K562 (cell line): ENCODE measurements around the gene RARRES1. TPM values are rescaled to one million over a fixed set of nuclear protein-coding genes. Genes with fewer than 3 reads are reported as not detected.

Experiments
- DACH1 ChIP-seq: fragments of 450-650 bp; IDR thresholded peaks from 2 replicates; pipeline ENCODE4 v1.6.1; 2018; ENCODE audit not compliant: partially characterized antibody
- FOXK2 ChIP-seq, 2 experiments: fragments of 450-650 bp; IDR thresholded peaks in 1 of 2; conservative IDR thresholded peaks in 1 of 2; 2 replicates each; pipeline ENCODE4 v1.6.1; 2016; ENCODE audit warnings: low read depth in 2 of 2, mild to moderate bottlenecking in 1 of 2
- HNRNPL ChIP-seq: fragments of 200-400 bp; formaldehyde crosslinking; IDR thresholded peaks from 2 replicates; pipeline ENCODE4 v1.6.1; 2017; ENCODE audit warnings: low read depth, mild to moderate bottlenecking, low read length
- JUND ChIP-seq, 2 experiments: IDR thresholded peaks; 2 replicates in 1 of 2; 3 replicates in 1 of 2; pipeline ENCODE4 v1.6.1; 2011; ENCODE audit warnings: borderline replicate concordance in 2 of 2, low read depth in 2 of 2, low read length in 2 of 2, improper control_type of control experiment in 1 of 2, missing biosample characterization in 1 of 2, missing genetic modification characterization in 1 of 2, missing genetic modification reagents in 1 of 2
- NBN ChIP-seq: fragments of 450-650 bp; IDR thresholded peaks from 2 replicates; pipeline ENCODE4 v1.6.1; 2016; ENCODE audit warnings: low read depth, mild to moderate bottlenecking
- PRDM10 ChIP-seq: fragments of 450-650 bp; IDR thresholded peaks from 2 replicates; pipeline ENCODE4 v1.6.1; 2018; ENCODE audit not compliant: partially characterized antibody
- SNRNP70 ChIP-seq: fragments of 200-400 bp; formaldehyde crosslinking; optimal IDR thresholded peaks from 2 replicates; pipeline ENCODE3; 2017; ENCODE audit warnings: low read depth, low read length
- SP2 ChIP-seq: IDR thresholded peaks from 2 replicates; pipeline ENCODE4 v1.6.1; 2011; ENCODE audit warnings: mild to moderate bottlenecking, low read depth, low read length, moderate library complexity; ENCODE audit not compliant: poor library complexity, severe bottlenecking; ENCODE audit errors: extremely low read depth
- TCF3 ChIP-seq: sonication (generic); formaldehyde crosslinking; IDR thresholded peaks from 2 replicates; pipeline ENCODE4 v1.4.0; 2020; ENCODE audit warnings: mild to moderate bottlenecking, missing genetic modification reagents
- ZNF77 ChIP-seq: fragments of 250-450 bp; sonication (Bioruptor Pico); IDR thresholded peaks from 2 replicates; pipeline ENCODE4 v1.5.0; 2020
- ZSCAN32 ChIP-seq: fragments of 450-650 bp; formaldehyde crosslinking; IDR thresholded peaks from 2 replicates; pipeline ENCODE4 v1.4.0; 2020; ENCODE audit warnings: mild to moderate bottlenecking, moderate library complexity
- polyA plus RNA-seq, 8 experiments: library from polyadenylated mRNA; depleted of rRNA in 4 of 8; stranded (reverse) in 5 of 8; unstranded in 3 of 8; fragments of >200 nt; fragmentation: Nextera tagmentation in 2 of 8; fragmentation: Illumina TruSeq in 1 of 8; extraction: Ambion mirVana in 2 of 8; extraction: Trizol in 1 of 8; gene quantifications; 2 replicates each; pipeline versions ENCODE4 v1.2.1 to v1.2.3, GENCODE V29; 2011 to 2014; ENCODE audit warnings: inconsistent platforms in 1 of 8, missing spikeins in 1 of 8
- total RNA-seq, 7 experiments: library from RNA; depleted of rRNA in 6 of 7; stranded (reverse); fragments of >200 nt in 6 of 7; fragmentation: Illumina TruSeq in 2 of 7; extraction: Trizol in 2 of 7; gene quantifications; 2 replicates each; pipeline versions ENCODE4 v1.2.1 to v1.2.3, GENCODE V29; 2011 to 2021; ENCODE audit warnings: low replicate concordance in 1 of 7
- TF ChIP-seq, protein P1 (sequence below): fragments of 250-450 bp; sonication (Bioruptor Pico); IDR thresholded peaks from 2 replicates; pipeline ENCODE4 v1.4.0; 2020
- TF ChIP-seq, protein P2 (sequence below): fragments of 450-650 bp; IDR thresholded peaks from 2 replicates; pipeline ENCODE4 v1.7.0; 2016; ENCODE audit warnings: borderline replicate concordance

The RARRES1 gene
- total and polyA plus RNA-seq, 9 of the 15 experiments (the other 6 are each of a cell fraction or from before 2014, with no cell fraction given), result not detected

GRCh38 chr3:158659454-158660237, 72.6 kb downstream of the RARRES1 start (continued):
- TF ChIP-seq, protein P1, sequence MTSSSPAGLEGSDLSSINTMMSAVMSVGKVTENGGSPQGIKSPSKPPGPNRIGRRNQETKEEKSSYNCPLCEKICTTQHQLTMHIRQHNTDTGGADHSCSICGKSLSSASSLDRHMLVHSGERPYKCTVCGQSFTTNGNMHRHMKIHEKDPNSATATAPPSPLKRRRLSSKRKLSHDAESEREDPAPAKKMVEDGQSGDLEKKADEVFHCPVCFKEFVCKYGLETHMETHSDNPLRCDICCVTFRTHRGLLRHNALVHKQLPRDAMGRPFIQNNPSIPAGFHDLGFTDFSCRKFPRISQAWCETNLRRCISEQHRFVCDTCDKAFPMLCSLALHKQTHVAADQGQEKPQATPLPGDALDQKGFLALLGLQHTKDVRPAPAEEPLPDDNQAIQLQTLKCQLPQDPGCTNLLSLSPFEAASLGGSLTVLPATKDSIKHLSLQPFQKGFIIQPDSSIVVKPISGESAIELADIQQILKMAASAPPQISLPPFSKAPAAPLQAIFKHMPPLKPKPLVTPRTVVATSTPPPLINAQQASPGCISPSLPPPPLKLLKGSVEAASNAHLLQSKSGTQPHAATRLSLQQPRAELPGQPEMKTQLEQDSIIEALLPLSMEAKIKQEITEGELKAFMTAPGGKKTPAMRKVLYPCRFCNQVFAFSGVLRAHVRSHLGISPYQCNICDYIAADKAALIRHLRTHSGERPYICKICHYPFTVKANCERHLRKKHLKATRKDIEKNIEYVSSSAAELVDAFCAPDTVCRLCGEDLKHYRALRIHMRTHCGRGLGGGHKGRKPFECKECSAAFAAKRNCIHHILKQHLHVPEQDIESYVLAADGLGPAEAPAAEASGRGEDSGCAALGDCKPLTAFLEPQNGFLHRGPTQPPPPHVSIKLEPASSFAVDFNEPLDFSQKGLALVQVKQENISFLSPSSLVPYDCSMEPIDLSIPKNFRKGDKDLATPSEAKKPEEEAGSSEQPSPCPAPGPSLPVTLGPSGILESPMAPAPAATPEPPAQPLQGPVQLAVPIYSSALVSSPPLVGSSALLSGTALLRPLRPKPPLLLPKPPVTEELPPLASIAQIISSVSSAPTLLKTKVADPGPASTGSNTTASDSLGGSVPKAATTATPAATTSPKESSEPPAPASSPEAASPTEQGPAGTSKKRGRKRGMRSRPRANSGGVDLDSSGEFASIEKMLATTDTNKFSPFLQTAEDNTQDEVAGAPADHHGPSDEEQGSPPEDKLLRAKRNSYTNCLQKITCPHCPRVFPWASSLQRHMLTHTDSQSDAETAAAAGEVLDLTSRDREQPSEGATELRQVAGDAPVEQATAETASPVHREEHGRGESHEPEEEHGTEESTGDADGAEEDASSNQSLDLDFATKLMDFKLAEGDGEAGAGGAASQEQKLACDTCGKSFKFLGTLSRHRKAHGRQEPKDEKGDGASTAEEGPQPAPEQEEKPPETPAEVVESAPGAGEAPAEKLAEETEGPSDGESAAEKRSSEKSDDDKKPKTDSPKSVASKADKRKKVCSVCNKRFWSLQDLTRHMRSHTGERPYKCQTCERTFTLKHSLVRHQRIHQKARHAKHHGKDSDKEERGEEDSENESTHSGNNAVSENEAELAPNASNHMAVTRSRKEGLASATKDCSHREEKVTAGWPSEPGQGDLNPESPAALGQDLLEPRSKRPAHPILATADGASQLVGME (CRISPR knock-in tag), result no peak
- TF ChIP-seq NBN (no peak), HNRNPL (no peak), DACH1 (peak; percentile 42), JUND (IDR thresholded peaks at IDR 0.05; ENCODE audit: borderline replicate concordance, low read depth, low read length) (0 out of 2 replicates have a peak, but pooled peaks have one; percentile 30), JUND (tag; IDR thresholded peaks at IDR 0.05; ENCODE audit: borderline replicate concordance, low read depth, low read length) (no peak; the same call in 2 of the 3 replicates), TCF3 (CRISPR knock-in tag) (peak; percentile 21; the same call in 1 of the 2 replicates), PRDM10 (no peak), SP2 (no peak), ZNF77 (no peak), SNRNP70 (no peak), ZSCAN32 (CRISPR knock-in tag) (no peak), FOXK2 (conservative IDR thresholded peaks at IDR 0.05 in 1 of 2, IDR thresholded peaks at IDR 0.05 in 1 of 2; ENCODE audit: low read depth in 2 of 2) (no peak; a peak in 1 of 4 replicates)
- TF ChIP-seq, protein P2, sequence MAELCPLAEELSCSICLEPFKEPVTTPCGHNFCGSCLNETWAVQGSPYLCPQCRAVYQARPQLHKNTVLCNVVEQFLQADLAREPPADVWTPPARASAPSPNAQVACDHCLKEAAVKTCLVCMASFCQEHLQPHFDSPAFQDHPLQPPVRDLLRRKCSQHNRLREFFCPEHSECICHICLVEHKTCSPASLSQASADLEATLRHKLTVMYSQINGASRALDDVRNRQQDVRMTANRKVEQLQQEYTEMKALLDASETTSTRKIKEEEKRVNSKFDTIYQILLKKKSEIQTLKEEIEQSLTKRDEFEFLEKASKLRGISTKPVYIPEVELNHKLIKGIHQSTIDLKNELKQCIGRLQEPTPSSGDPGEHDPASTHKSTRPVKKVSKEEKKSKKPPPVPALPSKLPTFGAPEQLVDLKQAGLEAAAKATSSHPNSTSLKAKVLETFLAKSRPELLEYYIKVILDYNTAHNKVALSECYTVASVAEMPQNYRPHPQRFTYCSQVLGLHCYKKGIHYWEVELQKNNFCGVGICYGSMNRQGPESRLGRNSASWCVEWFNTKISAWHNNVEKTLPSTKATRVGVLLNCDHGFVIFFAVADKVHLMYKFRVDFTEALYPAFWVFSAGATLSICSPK, result no peak
